ENCODE data around the gene SLC24A3. TPM values are rescaled to one million over a fixed set of nuclear protein-coding genes. Genes with fewer than 3 reads are reported as not detected.
A peak's percentile ranks its signal among the peaks of the same experiment; 100 is the strongest.

Gene SLC24A3
- total RNA-seq, 1 donor from 2014 or later: 14.0 TPM

DNA sequence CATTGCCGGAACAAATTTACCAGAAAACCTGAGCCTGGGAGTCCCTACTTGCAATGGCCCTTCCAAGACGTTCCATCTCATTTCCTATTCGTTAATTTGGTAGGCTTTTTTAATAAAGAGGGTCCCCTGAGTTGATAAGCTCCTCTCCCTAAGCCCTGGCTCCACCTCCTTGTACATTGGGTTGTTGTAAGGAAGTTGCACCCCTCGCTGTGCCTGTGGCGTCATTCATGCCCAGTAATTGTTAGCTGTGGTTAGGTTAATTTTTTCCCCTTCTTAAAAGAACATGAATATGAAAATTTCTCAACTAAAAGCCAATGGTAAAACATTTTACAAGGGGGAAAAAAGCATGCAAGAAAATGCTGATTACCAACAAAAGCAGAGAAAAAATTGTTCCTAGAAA is 91.9 kb downstream of the SLC24A3 start:
- Mint-ChIP-seq H3K27me3 (peaks cover 4% of the 10 kb centered on the region), H3K9me3 (peaks cover 5% of the 10 kb centered on the region), H3K36me3 (peaks cover 11% of the 10 kb centered on the region), H3K27ac (no peak overlapping the region), H3K4me3 (no peak overlapping the region), H3K4me1 (ENCODE audit: unreplicated experiment) (no peaks in the 10 kb centered on the region)
- TF ChIP-seq, protein P1, sequence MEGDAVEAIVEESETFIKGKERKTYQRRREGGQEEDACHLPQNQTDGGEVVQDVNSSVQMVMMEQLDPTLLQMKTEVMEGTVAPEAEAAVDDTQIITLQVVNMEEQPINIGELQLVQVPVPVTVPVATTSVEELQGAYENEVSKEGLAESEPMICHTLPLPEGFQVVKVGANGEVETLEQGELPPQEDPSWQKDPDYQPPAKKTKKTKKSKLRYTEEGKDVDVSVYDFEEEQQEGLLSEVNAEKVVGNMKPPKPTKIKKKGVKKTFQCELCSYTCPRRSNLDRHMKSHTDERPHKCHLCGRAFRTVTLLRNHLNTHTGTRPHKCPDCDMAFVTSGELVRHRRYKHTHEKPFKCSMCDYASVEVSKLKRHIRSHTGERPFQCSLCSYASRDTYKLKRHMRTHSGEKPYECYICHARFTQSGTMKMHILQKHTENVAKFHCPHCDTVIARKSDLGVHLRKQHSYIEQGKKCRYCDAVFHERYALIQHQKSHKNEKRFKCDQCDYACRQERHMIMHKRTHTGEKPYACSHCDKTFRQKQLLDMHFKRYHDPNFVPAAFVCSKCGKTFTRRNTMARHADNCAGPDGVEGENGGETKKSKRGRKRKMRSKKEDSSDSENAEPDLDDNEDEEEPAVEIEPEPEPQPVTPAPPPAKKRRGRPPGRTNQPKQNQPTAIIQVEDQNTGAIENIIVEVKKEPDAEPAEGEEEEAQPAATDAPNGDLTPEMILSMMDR (conservative IDR thresholded peaks at IDR 0.05): no peak
- no peak for DNase-seq (ENCODE audit: extremely low spot score, unreplicated experiment)

DNA sequence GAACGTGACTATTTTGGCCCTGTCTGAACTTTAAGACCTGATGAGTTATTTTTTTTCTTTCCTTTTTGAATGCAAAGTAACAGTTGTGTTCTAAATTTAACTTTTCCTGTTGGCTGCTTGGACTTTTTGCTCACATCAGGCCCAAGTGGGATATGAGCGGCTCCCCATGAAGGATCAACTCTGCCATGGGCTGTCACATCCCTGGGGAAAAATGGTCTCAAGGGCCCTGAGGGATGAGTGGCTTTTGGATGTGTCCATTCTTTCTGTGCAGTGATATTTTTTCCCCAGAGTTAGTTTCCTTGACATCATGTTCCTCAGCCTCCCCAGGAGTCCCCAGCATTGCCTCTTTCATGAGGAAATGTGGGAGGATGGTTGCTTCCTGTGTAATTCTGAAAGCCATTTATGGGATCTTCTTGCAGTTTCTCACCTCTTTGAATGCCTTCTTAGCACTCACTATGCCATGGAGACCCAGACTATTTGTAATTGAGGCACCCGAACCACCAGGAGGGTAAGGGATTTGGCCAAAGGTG is 92.5 kb downstream of the SLC24A3 start:
- Mint-ChIP-seq H3K36me3 (peaks cover 11% of the 10 kb centered on the region), H3K9me3 (peaks cover 5% of the 10 kb centered on the region), H3K27ac (no peak overlapping the region), H3K4me1 (ENCODE audit: unreplicated experiment) (no peaks in the 10 kb centered on the region), H3K27me3 (peaks cover 4% of the 10 kb centered on the region), H3K4me3 (no peak overlapping the region)
- DNase-seq (ENCODE audit: extremely low spot score, unreplicated experiment): no peak
- TF ChIP-seq, protein P1 (conservative IDR thresholded peaks at IDR 0.05): no peak

DNA sequence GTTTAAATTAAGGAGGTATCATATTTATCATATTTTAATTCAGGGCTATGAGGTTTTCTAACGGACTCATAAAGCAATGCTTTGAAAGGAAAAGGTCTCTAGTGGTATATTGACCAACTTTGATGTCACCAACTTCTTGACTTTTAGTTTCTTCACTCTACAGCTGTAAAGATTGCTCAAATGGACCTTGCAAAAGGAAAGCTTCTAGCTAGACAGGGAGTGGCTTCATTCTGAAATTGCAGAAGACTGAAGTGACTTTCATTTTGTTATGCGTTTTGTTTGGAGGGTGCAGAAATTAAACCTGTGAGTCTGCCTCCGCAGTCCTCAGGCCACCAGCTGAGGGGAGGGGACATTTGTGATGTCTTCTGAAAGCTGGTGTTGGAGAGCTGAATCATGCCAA is 95.7 kb downstream of the SLC24A3 start:
- peaks cover 6% of the 10 kb centered on the region for H3K4me1 Mint-ChIP-seq (ENCODE audit: unreplicated experiment)
- H3K4me3 Mint-ChIP-seq: no peak overlapping the region
- H3K27ac Mint-ChIP-seq: no peak overlapping the region
- H3K36me3 Mint-ChIP-seq: peaks cover 7% of the 10 kb centered on the region
- TF ChIP-seq, protein P1 (conservative IDR thresholded peaks at IDR 0.05): no peak
- no peak for DNase-seq (ENCODE audit: extremely low spot score, unreplicated experiment)
- H3K27me3 Mint-ChIP-seq: no peaks in the 10 kb centered on the region
- peaks cover 5% of the 10 kb centered on the region for H3K9me3 Mint-ChIP-seq

DNA sequence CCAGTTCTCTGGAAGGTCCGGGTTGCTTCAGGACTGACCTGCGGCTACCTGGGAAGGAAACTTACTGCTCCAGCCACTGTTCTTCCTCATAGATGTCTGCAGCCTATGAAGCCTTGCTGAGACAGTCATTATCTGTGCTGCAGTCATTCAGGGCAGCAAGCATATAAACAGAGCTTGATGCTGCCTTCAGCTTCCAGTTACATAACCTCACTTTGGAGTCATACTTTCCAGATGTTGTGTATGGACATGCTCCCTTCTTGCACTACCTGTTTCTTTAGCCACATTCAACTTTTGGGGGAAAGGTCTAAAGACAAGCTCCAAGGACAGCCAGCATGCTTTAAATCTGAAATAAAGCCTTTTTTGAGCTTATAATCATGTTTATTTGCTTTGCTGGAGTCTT is 98.1 kb downstream of the SLC24A3 start:
- H3K4me1 Mint-ChIP-seq (ENCODE audit: unreplicated experiment): peaks cover 11% of the 10 kb centered on the region

DNA sequence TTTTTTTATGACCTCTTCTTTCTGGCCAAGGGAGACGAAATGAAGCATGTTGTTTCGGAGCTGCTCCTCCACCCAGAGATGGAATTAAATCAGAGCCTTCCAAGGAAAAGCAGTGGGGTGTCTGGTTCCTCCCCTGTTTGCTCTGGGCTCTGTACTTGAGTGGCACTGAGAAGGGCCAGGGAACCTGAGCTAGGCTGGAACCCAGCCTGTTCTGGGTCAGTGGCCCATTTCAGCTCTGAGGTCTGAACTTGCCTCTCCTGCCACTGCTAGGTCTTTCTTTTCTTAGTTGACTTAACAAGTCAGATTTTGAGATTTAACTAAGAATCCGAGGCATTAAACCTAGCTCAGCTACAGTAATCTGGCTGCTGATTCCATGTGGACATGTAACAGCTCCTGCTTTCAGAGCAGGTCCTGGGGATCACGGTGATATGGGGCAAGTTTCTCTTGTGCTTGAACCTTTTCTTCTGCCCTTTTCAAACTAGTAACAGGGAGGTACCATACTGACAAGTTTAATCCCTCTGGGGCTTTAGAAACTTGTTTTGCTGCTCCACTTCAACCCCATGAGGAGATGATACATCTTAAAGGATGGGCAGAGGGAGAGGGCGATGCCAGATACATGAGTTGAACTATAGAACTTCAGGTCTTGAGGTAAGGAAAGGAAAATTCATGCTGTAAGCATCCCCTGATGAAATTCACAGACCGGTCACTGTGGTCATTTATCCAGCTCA is 101.1 kb downstream of the SLC24A3 start:
- H3K27ac Mint-ChIP-seq: peak overlapping the region; percentile 71
- no peak overlapping the region for H3K4me3 Mint-ChIP-seq
- peak; percentile 6 for DNase-seq (ENCODE audit: extremely low spot score, unreplicated experiment)
- peaks cover 20% of the 10 kb centered on the region for H3K4me1 Mint-ChIP-seq (ENCODE audit: unreplicated experiment)
- H3K36me3 Mint-ChIP-seq: no peaks in the 10 kb centered on the region
- no peaks in the 10 kb centered on the region for H3K27me3 Mint-ChIP-seq
- TF ChIP-seq, protein P1 (conservative IDR thresholded peaks at IDR 0.05): no peak
- H3K9me3 Mint-ChIP-seq: no peaks in the 10 kb centered on the region

More for the DNA sequence above, 98.1 kb downstream of the SLC24A3 start:
- Mint-ChIP-seq H3K4me3 (no peak overlapping the region), H3K27ac (no peak overlapping the region), H3K27me3 (no peaks in the 10 kb centered on the region), H3K36me3 (peaks cover 7% of the 10 kb centered on the region), H3K9me3 (peaks cover 5% of the 10 kb centered on the region)
- no peak for DNase-seq (ENCODE audit: extremely low spot score, unreplicated experiment)
- TF ChIP-seq, protein P1 (conservative IDR thresholded peaks at IDR 0.05): no peak

Measured in type B pancreatic cell (in vitro differentiated cells).